ENCODE measurements around the gene CALCOCO1. TPM values are rescaled to one million over a fixed set of nuclear protein-coding genes. Genes with fewer than 3 reads are reported as not detected.
A peak's percentile ranks its signal among the peaks of the same experiment; 100 is the strongest.
"Not testable (repeated sequence)": the region's sequence is repeated elsewhere in the genome, so short reads cannot be mapped to it uniquely, and the experiment has no call there.

The CALCOCO1 gene
- polyA plus RNA-seq, 1 donor = 97.2 TPM

DNA sequence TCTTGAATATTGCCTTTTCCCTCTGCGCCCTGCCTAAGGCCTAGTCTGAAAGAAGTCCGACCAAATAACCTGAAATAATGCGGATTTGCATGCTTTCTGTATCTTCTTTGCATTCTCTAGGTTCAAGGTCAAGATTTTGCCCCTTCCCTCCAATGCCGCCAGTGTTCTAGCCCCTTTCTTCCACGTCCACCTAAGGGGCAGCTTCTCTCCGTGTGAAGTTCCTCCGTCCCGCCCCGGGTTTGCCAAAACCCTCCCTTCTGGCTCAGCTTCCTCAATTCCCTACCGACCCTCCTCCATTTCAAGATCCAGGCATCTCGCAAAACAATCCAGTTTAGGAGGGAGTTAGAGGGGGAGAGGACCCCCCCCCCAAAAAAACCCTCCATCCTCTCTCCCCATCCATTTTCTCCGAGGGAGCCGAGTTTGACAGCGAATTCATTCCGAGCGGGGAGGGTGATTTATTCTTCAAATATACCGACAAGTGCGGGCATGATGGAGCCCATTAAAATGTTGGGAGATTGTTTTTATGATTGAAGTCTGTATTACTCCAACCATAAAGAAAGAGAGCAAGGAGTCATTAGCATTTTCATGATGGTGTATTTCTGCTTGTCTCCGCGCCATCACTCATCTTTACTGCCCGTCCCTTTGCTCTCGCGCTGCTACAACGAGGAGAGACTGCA lies 30.5 kb downstream of the CALCOCO1 start:
- DNase-seq = no peak

DNA sequence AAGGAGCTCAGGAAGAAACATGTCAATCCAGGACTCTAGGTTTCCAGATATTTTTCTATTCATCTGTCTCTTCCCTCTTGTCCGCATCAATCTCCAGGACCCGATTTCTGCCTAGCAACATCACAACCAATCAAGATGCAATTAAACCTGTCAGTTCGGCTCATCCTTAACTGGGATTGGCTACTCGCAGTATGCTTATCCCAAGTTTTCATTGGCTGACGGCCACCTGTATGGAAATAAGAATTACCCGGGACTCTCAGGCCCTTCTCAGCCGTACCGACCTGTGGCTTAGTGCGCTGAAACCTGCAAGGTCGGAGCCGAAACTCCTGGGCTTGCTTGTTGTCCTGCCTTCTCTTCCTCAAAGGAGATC lies 31.0 kb downstream of the CALCOCO1 start:
- DNase-seq = peak; percentile 49

GRCh38 chr12:53695152-53696145 lies 31.8 kb downstream of the CALCOCO1 start:
- no peak for DNase-seq

- DNase-seq = no peak
Observed at GRCh38 chr12:53694756-53695151, 32.5 kb downstream of the CALCOCO1 start.

DNA sequence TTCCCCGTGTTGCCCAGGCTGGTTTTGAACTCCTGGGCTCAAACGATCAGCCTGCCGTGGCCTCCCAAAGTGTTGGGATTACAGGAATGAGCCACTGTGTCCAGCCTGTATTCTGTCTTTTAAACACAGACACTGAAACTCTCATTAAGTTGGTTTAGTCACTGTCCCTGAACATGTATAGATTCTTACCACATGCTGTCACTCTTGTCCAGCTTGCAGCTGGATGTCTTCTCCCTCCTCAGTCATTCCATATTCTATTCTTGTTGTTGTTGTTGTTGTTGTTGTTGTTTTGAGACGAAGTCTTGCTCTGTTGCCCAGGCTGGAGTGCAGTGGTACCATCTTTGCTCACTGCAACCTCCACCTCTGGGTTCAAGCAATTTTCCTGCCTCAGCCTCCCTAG lies 39.1 kb downstream of the CALCOCO1 start:
- DNase-seq = no peak

- no peak for DNase-seq
Observed at GRCh38 chr12:53686436-53686835, 40.8 kb downstream of the CALCOCO1 start.

DNA sequence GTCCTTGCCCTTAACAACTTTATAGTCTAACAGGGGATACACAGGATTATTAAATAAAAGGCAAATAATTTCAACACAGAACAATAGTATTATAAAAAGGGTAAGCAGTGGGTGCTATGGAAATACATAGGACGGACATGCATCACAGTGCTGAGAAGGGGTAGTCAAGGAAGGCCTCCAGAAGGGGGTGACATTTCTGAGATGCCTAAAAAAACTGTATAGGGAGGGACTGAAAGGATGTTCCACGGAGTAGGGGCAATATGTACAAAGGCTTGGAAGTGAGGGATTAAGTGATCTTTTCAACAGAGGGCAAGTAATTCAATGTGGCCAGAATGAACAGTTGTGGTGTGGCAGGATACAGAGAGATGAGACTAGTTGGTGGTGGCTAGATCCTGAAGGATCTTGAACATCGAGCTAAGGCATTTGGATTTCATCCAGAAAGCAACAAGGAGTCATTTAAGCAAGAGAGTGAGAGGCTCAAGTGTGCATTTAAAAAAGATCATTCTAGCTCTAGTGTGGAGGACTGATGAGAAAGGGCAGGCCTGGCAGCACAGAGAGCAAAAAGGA lies 42.5 kb downstream of the CALCOCO1 start:
- DNase-seq = no peak

DNA sequence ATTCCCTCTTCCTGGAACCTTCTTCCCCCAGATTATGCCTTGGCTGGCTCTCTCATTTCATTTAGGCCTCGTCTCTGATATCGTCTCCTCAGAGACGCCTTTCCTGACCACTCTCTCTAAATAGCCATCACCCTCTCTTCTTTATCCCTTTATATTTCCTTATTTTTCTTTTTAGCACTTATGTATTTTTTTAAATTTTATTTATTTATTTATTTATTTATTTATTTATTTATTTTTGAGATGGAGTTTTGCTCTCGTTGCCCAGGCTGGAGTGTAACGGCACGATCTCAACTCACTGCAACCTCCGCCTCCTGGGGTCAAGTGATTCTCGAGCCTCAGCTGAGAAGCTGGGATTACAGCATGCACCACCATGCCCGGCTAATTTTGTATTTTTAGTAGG lies 43.3 kb downstream of the CALCOCO1 start:
- no peak for DNase-seq

DNA sequence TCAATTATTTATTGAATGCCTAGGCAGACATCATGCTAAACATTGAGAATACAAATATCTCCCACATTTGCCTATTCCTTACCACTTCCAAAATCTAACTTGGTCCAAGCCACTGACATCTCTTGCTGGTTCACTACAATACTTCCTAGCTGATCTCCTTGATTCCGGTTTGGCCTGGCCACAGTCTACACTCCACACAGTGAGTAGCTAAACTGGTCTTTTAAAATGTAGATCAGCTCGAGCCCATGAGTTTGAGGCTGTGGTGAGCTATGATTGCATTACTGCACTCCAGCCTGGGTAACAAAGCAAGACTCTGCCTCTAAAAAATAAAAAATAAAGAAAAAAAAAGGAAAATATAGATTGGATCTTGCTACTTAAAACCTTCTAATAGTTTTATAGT lies 43.8 kb downstream of the CALCOCO1 start:
- DNase-seq = no peak

GRCh38 chr12:53680061-53680460 lies 47.2 kb downstream of the CALCOCO1 start:
- not testable (repeated sequence) for DNase-seq

GRCh38 chr12:53677800-53678148 lies 49.5 kb downstream of the CALCOCO1 start:
- peak; percentile 58 for DNase-seq

GRCh38 chr12:53677016-53677799 lies 50.0 kb downstream of the CALCOCO1 start:
- DNase-seq = peak; percentile 56

DNA sequence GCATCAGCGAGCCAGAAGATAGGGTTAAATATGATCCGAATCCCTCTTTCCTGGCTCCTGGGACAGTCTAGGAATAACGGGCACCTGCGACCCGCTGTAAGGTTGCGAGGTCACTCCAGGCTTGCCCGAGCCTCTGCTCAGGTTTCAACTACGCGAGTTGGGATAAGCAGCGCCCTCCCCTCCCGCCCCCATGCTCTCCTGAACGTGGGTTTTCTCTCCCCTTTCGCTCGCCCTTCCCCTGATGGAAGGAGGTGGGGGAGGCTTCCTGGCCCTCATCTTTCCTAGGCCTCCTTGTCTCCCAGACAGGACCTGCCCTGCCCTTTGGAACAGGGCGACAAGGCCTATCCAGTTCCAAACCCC lies 50.6 kb downstream of the CALCOCO1 start:
- DNase-seq = peak; percentile 80

- DNase-seq = peak; percentile 99
Observed at GRCh38 chr12:53675701-53676607, 51.3 kb downstream of the CALCOCO1 start, which contains the start of gene ATP5MC2. TSS of gene ATP5MC2 (minus strand) at chr12:53676083. CDS start at chr12:53672614, 3,469 bp downstream.

DNA sequence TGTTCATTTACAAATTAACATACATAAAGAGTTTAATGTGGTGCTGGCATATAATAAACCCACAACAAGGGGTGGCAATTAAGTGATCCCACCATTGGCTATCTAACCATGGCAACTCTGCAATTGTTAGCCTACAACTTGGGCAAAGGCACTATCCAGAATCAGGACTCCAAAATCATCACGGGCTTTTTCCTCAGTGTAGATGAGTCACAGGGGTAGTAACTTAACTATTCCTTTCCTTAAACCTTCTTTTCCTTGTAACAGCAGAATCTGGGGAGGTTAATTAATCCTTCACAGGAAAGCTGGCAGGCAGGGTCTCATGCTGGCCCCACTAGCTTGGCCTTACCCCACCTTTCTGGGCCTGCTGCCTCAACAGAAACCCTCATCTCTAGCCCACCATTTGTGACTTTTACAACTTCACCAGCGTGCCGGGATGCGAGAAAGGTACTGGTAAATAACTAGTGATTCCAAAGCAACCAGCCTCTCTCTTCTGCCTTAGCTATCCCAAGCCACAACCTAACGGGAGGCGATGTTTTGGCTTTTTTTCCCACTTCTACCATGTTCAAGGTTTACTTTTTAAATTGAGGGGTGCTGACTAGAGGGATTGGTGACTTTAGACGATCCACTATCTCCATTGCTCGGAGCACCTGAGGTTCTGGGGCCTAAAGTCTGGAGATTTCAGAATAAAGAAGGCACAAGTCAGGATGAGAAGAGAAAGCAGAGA lies 52.1 kb downstream of the CALCOCO1 start:
- DNase-seq = no peak

- DNase-seq = no peak
Observed at GRCh38 chr12:53670971-53671370, 56.3 kb downstream of the CALCOCO1 start.

GRCh38 chr12:53670308-53670707 lies 56.9 kb downstream of the CALCOCO1 start:
- DNase-seq = no peak

GRCh38 chr12:53667080-53667479 lies 60.2 kb downstream of the CALCOCO1 start:
- DNase-seq = no peak

GRCh38 chr12:53664936-53665335 lies 62.3 kb downstream of the CALCOCO1 start:
- DNase-seq = no peak

DNA sequence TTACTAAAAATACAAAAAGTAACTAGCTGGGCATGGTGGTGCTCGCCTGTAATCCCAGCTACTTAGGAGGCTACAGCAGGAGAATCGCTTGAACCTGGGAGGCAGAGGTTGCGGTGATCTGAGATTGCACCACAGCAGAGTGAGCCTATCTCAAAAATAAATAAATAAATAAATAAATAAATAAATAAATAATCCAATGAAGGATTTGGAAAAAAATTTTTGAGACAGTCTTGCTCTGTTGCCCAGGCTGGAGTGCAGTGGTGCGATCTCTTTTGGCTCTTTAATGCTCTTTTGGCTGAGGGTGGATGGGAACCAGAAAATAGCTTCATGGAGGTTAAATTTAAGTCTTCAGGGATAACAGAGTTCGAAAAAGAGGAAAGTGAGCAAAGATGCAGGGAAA lies 63.1 kb downstream of the CALCOCO1 start:
- DNase-seq = no peak

DNA sequence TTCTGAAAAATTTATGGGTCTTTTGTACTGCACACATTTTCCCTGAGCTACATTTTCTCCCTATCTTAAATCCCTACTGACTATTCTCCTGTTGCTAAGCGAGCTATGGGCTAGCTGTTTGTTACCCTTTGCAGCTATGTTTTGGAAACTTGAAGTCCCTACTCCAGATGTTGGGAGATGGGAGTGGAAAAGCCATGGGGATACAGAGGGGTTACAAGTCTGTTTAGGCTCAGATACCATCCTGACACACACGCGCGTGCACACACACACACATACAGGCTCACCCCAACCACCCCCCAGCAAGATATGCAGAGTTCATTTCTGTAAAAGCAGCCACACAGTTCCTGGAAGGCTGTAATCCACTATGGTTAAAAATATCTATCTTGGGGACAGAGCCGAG lies 67.2 kb downstream of the CALCOCO1 start:
- DNase-seq = peak; percentile 40

All from hindlimb muscle (tissue), 1 donor.